CD4-positive, alpha-beta T cell (primary cell): ENCODE data around the gene DENND1A. TPM values are rescaled to one million over a fixed set of nuclear protein-coding genes. Genes with fewer than 3 reads are reported as not detected.

Source experiments
- ATAC-seq: fragments of 200-7000 bp; cut with Tn5 transposase; one replicate; pipeline ENCODE4 v1.10.0; 2022; ENCODE audit warnings: mild to moderate bottlenecking; ENCODE audit not compliant: poor library complexity
- CTCF ChIA-PET: fragments of 350-600 bp; sonication (Branson Sonifier 250); formaldehyde crosslinking; loops from one replicate; lab custom pipeline; 2021; ENCODE audit warnings: antibody characterized with exemption, inconsistent platforms; lab: Charles Lee
- POLR2A ChIA-PET: fragments of 350-600 bp; sonication (Branson Sonifier 250); formaldehyde crosslinking; loops from one replicate; lab custom pipeline; 2021; ENCODE audit warnings: antibody characterized with exemption, inconsistent platforms; lab: Charles Lee
- DNase-seq, 14 experiments: peaks; one replicate each; pipeline ENCODE4 v3.0.0-alpha.2; 2013 to 2020; ENCODE audit warnings: mixed read lengths in 2 of 14
- H3K27ac ChIP-seq, 2 donors: one replicate each; pipeline versions ENCODE4 v1.5.1 to v1.7.0; 2013; ENCODE audit warnings: low read length in 2 of 2, low read depth in 1 of 2, mild to moderate bottlenecking in 1 of 2
- H3K27me3 ChIP-seq, 2 experiments: 1 replicate in 1 of 2; 2 replicates in 1 of 2; pipeline versions ENCODE4 v1.6.1 to v1.7.0; 2013; ENCODE audit warnings: low read length in 2 of 2, control low read depth in 1 of 2, mild to moderate bottlenecking in 1 of 2, moderate library complexity in 1 of 2; ENCODE audit not compliant: insufficient read depth in 2 of 2, control insufficient read depth in 1 of 2
- H3K36me3 ChIP-seq: one replicate; pipeline ENCODE4 v1.6.1; 2013; ENCODE audit warnings: low read length, control low read depth; ENCODE audit not compliant: insufficient read depth
- H3K4me1 ChIP-seq: one replicate; pipeline ENCODE4 v1.6.1; 2013; ENCODE audit warnings: low read length, control low read depth; ENCODE audit not compliant: insufficient read depth
- H3K4me3 ChIP-seq: one replicate; pipeline ENCODE4 v1.5.1; 2013; ENCODE audit warnings: mild to moderate bottlenecking, low read length, moderate library complexity
- H3K9me3 ChIP-seq, 2 experiments: 1 replicate in 1 of 2; 2 replicates in 1 of 2; pipeline versions ENCODE4 v1.6.1 to v1.7.0; 2013; ENCODE audit warnings: low read length in 2 of 2, mild to moderate bottlenecking in 2 of 2, control low read depth in 1 of 2, moderate library complexity in 1 of 2; ENCODE audit not compliant: control insufficient read depth in 1 of 2, insufficient read depth in 1 of 2
- H3K27ac Mint-ChIP-seq: one replicate; pipeline ENCODE4 v1.8.0; 2020; ENCODE audit warnings: mixed read lengths
- H3K27me3 Mint-ChIP-seq: one replicate; pipeline ENCODE4 v1.8.0; 2021; ENCODE audit warnings: mixed read lengths
- H3K36me3 Mint-ChIP-seq: one replicate; pipeline ENCODE4 v1.8.0; 2021; ENCODE audit warnings: low read depth, mixed read lengths
- H3K4me1 Mint-ChIP-seq: one replicate; pipeline ENCODE4 v1.8.0; 2021; ENCODE audit warnings: low read depth, mixed read lengths
- H3K4me3 Mint-ChIP-seq: one replicate; pipeline ENCODE4 v1.8.0; 2020; ENCODE audit warnings: mild to moderate bottlenecking, mixed read lengths
- H3K9me3 Mint-ChIP-seq: one replicate; pipeline ENCODE4 v1.8.0; 2020; ENCODE audit warnings: mixed read lengths
- intact Hi-C, 2 experiments: fragments of 100-400 bp; cut with DNase I in 1 of 2; cut with micrococcal nuclease in 1 of 2; formaldehyde crosslinking; loops; one replicate each; pipeline versions ENCODE4 v1.15.1 to v1.9.0; 2023 to 2025; cut with DNase I, micrococcal nuclease
- total RNA-seq, 174 experiments: library from RNA in 2 of 174; stranded (reverse) in 2 of 174; gene quantifications; one replicate each; pipeline ENCODE4 v1.2.3 and lab custom pipeline; 2021 to 2026
- TF ChIP-seq, protein P1 (sequence below): fragments of 200-600 bp; IDR thresholded peaks from one replicate; pipeline ENCODE4 v1.8.0; 2022; ENCODE audit warnings: antibody characterized with exemption, mild to moderate bottlenecking

Gene DENND1A
- total RNA-seq, 2 experiments from 2014 or later: 20.0 to 20.6 TPM

DNA sequence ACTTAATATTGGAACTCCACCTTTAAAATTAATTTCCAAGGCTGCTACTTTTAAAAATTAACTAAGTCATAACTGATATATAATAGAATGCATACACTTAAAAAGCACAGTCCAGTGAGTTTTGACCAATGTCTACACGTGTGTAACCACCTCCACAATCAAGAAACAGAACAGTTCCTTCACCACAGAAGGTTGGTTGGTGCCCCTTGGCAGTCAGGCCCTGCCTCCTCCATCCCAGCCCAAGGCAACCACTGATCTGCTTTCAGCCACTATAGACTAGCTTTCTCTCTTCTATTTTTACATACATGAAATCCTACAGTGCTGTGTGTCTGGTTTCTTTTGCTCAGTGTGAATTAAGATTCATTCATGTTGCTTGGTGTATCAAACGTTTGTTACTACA is 358.7 kb downstream of the DENND1A start:
- H3K4me1 Mint-ChIP-seq: no peaks in the 10 kb centered on the region
- ChIA-PET POLR2A (no interaction called here), CTCF (no interaction called here)
- TF ChIP-seq, protein P1, sequence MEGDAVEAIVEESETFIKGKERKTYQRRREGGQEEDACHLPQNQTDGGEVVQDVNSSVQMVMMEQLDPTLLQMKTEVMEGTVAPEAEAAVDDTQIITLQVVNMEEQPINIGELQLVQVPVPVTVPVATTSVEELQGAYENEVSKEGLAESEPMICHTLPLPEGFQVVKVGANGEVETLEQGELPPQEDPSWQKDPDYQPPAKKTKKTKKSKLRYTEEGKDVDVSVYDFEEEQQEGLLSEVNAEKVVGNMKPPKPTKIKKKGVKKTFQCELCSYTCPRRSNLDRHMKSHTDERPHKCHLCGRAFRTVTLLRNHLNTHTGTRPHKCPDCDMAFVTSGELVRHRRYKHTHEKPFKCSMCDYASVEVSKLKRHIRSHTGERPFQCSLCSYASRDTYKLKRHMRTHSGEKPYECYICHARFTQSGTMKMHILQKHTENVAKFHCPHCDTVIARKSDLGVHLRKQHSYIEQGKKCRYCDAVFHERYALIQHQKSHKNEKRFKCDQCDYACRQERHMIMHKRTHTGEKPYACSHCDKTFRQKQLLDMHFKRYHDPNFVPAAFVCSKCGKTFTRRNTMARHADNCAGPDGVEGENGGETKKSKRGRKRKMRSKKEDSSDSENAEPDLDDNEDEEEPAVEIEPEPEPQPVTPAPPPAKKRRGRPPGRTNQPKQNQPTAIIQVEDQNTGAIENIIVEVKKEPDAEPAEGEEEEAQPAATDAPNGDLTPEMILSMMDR: no peak
- no peaks in the 10 kb centered on the region for H3K27me3 ChIP-seq
- peaks cover 0 to under 1% of the 10 kb centered on the region in 2 experiments for H3K9me3 ChIP-seq
- DNase-seq: no peak
- no peak for ATAC-seq
- H3K4me3 ChIP-seq: no peak overlapping the region
- H3K27ac ChIP-seq: no peak overlapping the region
- no peaks in the 10 kb centered on the region for H3K36me3 ChIP-seq
- no peaks in the 10 kb centered on the region for H3K4me1 ChIP-seq
- H3K27ac Mint-ChIP-seq: no peak overlapping the region
- H3K27me3 Mint-ChIP-seq: no peaks in the 10 kb centered on the region
- intact Hi-C loops: no loop called here
- peaks cover 2% of the 10 kb centered on the region for H3K9me3 Mint-ChIP-seq
- H3K36me3 Mint-ChIP-seq: peaks cover 45% of the 10 kb centered on the region
- no peak overlapping the region for H3K4me3 Mint-ChIP-seq

DNA sequence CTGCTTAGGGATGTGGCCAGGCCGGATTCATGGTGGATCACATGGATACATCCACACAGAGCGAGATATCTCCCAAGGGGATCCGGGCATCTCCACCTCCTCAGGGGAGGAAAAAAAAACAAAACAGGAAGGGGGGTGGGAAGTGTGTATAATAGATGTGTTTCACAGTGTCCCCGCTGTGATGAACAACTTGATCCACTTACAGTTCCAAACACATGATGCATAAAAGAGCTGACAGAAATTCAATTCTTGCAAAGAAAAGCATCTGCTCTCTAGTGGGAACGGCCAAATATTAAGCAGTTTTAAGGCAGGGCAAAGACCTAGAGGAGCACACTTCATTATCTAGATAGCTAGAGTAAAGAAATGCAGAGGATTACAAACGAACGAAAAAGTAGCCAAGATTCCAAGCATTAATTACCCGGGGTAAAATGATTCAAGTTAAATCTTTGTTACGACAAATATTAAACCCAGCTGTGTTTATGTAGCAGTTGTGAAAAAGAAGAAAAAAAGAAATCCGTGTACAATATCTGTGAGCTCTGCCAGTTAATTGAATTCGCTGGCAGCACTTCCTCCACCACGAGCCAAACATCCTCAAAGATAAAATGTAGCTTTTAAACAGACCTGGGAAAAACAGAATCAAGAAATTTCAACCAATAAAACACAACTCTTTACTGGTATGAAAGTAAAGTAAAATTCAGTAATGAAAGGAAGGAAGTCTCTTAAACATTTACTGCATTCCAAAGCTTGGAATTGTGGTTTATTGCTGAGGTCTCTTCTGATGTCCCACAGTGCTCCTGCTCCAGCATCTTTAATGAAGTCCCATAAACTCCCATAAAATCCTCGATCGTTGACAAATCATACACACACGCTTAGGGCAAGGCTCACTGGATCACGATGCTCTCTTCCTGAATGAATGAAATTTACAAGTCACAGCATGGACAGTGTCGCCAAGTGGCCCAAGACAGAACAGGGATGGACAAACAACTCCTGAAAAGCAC is 360.9 kb downstream of the DENND1A start:
- H3K27me3 Mint-ChIP-seq: no peaks in the 10 kb centered on the region
- TF ChIP-seq, protein P1: no peak

DNA sequence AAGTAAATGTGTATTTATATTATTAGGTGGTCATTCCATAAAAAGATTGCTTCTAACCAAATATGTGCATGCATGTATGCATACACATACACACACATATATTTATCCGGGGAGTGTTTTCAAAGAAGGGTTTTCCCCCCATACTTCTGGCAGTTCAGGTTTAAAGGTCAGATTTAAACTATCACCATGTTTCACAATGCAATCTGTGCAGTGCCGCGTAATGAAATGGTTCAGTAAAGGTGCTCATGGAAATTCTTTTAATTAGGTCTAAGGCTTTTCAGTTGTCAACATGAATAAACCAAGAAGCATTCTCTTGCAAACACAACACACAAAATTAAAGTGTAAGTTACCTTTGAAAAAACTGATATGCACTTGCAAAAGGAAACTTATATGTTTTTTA is 362.9 kb downstream of the DENND1A start:
- Histone ChIP-seq H3K27me3 (no peaks in the 10 kb centered on the region), H3K36me3 (no peaks in the 10 kb centered on the region), H3K4me1 (peaks cover 3% of the 10 kb centered on the region), H3K4me3 (no peak overlapping the region), H3K9me3 (no peaks in the 10 kb centered on the region), H3K27ac (no peak overlapping the region)
- Mint-ChIP-seq H3K36me3 (peaks cover 17% of the 10 kb centered on the region), H3K27ac (no peak overlapping the region), H3K27me3 (no peaks in the 10 kb centered on the region), H3K4me1 (no peaks in the 10 kb centered on the region), H3K4me3 (no peak overlapping the region), H3K9me3 (no peaks in the 10 kb centered on the region)
- DNase-seq: no peak
- TF ChIP-seq, protein P1: no peak
- POLR2A ChIA-PET: no interaction called here
- CTCF ChIA-PET: no interaction called here
- ATAC-seq: no peak
- intact Hi-C loops: no loop called here

More for the DNA sequence above, 360.9 kb downstream of the DENND1A start:
- Histone ChIP-seq H3K4me1 (no peaks in the 10 kb centered on the region), H3K4me3 (no peak overlapping the region), H3K27ac (no peak overlapping the region), H3K27me3 (no peaks in the 10 kb centered on the region), H3K9me3 (no peaks in the 10 kb centered on the region), H3K36me3 (no peaks in the 10 kb centered on the region)
- ChIA-PET POLR2A (no interaction called here), CTCF (no interaction called here)
- DNase-seq: no peak
- no peaks in the 10 kb centered on the region for H3K4me1 Mint-ChIP-seq
- no peak overlapping the region for H3K4me3 Mint-ChIP-seq
- H3K27ac Mint-ChIP-seq: no peak overlapping the region
- H3K36me3 Mint-ChIP-seq: peaks cover 28% of the 10 kb centered on the region
- ATAC-seq: no peak
- intact Hi-C loops: no loop called here
- H3K9me3 Mint-ChIP-seq: peaks cover 2% of the 10 kb centered on the region
